ENCODE measurements around the gene CNR1. TPM values are rescaled to one million over a fixed set of nuclear protein-coding genes. Genes with fewer than 3 reads are reported as not detected.
A peak's percentile ranks its signal among the peaks of the same experiment; 100 is the strongest.

CNR1 gene
- total and polyA plus RNA-seq, 2 of the 4 experiments (the other 2 are of a cell fraction), result not detected

GRCh38 chr6:88166493-88167351 is 575 bp upstream of the CNR1 start:
- intact Hi-C loops (cut with micrococcal nuclease), result loop anchor here (5.0 to 10.0 kb wide), 4 partner anchors 462 to 762 kb away; partner anchors contain the start of genes AKIRIN2 and CFAP206
- ATAC-seq (ENCODE audit: low read depth), result peak; percentile 33
- no peak for TF ChIP-seq BHLHE40 (IDR thresholded peaks at IDR 0.05; ENCODE audit: low read depth, low read length)
- no peak for TF ChIP-seq FOS (IDR thresholded peaks at IDR 0.05; ENCODE audit: low read depth, low read length)
- no peak for TF ChIP-seq MAFK (IDR thresholded peaks at IDR 0.05; ENCODE audit: low read depth, low read length)
- no peak for TF ChIP-seq MXI1 (IDR thresholded peaks at IDR 0.05; ENCODE audit: borderline replicate concordance, low read depth, low read length)
- no peak for TF ChIP-seq CTCF (conservative IDR thresholded peaks at IDR 0.05; ENCODE audit: low read depth, low read length)
- TF ChIP-seq MAZ (IDR thresholded peaks at IDR 0.05; ENCODE audit: borderline replicate concordance, low read depth, low read length), result no peak
- no peak for TF ChIP-seq RFX5 (IDR thresholded peaks at IDR 0.05; ENCODE audit: low read depth, low read length)
- no peak for TF ChIP-seq USF2 (IDR thresholded peaks at IDR 0.05; ENCODE audit: low read depth, low read length)
- no peak for TF ChIP-seq SMC3 (IDR thresholded peaks at IDR 0.05; ENCODE audit: low read depth, low read length)
- TF ChIP-seq CEBPB (IDR thresholded peaks at IDR 0.05; ENCODE audit: low read depth, low read length), result no peak
- no peak for TF ChIP-seq ELK1 (IDR thresholded peaks at IDR 0.05; ENCODE audit: borderline replicate concordance, low read depth, low read length)
- no peak for TF ChIP-seq RAD21 (IDR thresholded peaks at IDR 0.05; ENCODE audit: low read length)
- no peak for TF ChIP-seq RCOR1 (IDR thresholded peaks at IDR 0.05; ENCODE audit: insufficient replicate concordance, low read length)
- TF ChIP-seq NFE2L2 (IDR thresholded peaks at IDR 0.05; ENCODE audit: low read depth, low read length), result no peak

More at GRCh38 chr6:88166493-88167351, 575 bp upstream of the CNR1 start:
- Histone ChIP-seq H3K4me3 (ENCODE audit: insufficient read depth, low read depth, low read length) (peak overlapping the region; percentile 29; the same call in 1 of the 2 replicates), H3K56ac (ENCODE audit: extremely low read depth, insufficient read depth, low read length) (no peak overlapping the region), H4K20me1 (ENCODE audit: insufficient read depth, low read length) (no peaks in the 10 kb centered on the region), H3K4me2 (ENCODE audit: low read depth, low read length) (peak overlapping the region; percentile 67), H3K23ac (ENCODE audit: low read depth, low read length) (no peak overlapping the region), H4K8ac (ENCODE audit: low read depth in 2 of 2, low read length in 2 of 2) (no peak overlapping the region), H2BK5ac (ENCODE audit: low read depth, low read length, poor library complexity, severe bottlenecking) (no peak overlapping the region), H3K27me3 (ENCODE audit: control insufficient read depth, insufficient read depth, low read length) (peaks cover 46% of the 10 kb centered on the region), H3K4me1 (ENCODE audit: control insufficient read depth, insufficient read depth, low read length) (peaks cover 2% of the 10 kb centered on the region; the same call in 1 of the 2 replicates), H3K18ac (ENCODE audit: low read depth, low read length) (no peak overlapping the region), H3K9me3 (ENCODE audit: control insufficient read depth, insufficient read depth, low read length) (no peaks in the 10 kb centered on the region), H2AK5ac (ENCODE audit: low read depth, low read length) (no peak overlapping the region), H2BK120ac (ENCODE audit: low read depth, low read length) (no peak overlapping the region), H3K4ac (ENCODE audit: low read depth, low read length) (no peak overlapping the region), H3K9ac (ENCODE audit: low read depth, low read length) (no peak overlapping the region), H3K9me1 (ENCODE audit: insufficient read depth, low read length) (no peaks in the 10 kb centered on the region), H2BK15ac (ENCODE audit: low read depth, low read length) (no peak overlapping the region), H2BK20ac (ENCODE audit: low read depth, low read length) (no peak overlapping the region), H3K79me1 (ENCODE audit: low read depth in 1 of 2, low read length in 2 of 2) (no peaks in the 10 kb centered on the region), H4K91ac (ENCODE audit: insufficient read depth, low read depth, low read length) (no peak overlapping the region), H2AFZ (replicated peaks; ENCODE audit: low read length, poor library complexity) (peak overlapping the region; percentile 71), H4K5ac (ENCODE audit: low read depth, low read length) (no peak overlapping the region), H3K36me3 (ENCODE audit: control insufficient read depth, insufficient read depth, low read length) (no peaks in the 10 kb centered on the region), H3K27ac (ENCODE audit: insufficient read depth, low read length) (no peak overlapping the region), H3K14ac (replicated peaks; ENCODE audit: low read depth, low read length) (no peak overlapping the region), H2AK9ac (replicated peaks; ENCODE audit: low read depth, low read length, poor library complexity) (no peak overlapping the region)
- dilution Hi-C loops (cut with HindIII; ENCODE audit: low sequenced_read_pairs, unreplicated experiment) (no loop called here), in situ Hi-C loops (cut with MboI; ENCODE audit: low sequenced_read_pairs) (no loop called here)
- POLR2A ChIA-PET (ENCODE audit: unreplicated experiment), result no interaction called here
- CTCF ChIA-PET, result no interaction called here
- DNase-seq, result no peak
- WGBS, 2 experiments (ENCODE audit: extremely low coverage in 2 of 2, insufficient read length in 1 of 2), result 1% methylated on average over 26 of the region's 103 CpGs; no CpG with 5 or more reads in 1 of the 2 experiments
- BruUV-seq (replicated peaks), result no TSS peak
